HEK293 (cell line): ENCODE measurements around the gene DCLRE1C.

Source experiments
- CTCF ChIA-PET: fragments of 350-600 bp; formaldehyde crosslinking; extraction: SDS; loops from one replicate; lab custom pipeline; 2021; ENCODE audit warnings: antibody characterized with exemption; lab: Yijun Ruan, JAX
- POLR2A ChIA-PET: fragments of 300-600 bp; formaldehyde crosslinking; extraction: SDS; loops from one replicate; lab custom pipeline; 2020; ENCODE audit warnings: antibody characterized with exemption, inconsistent platforms; lab: Yijun Ruan, JAX
- H3K27ac ChIP-seq: fragments of 200-500 bp; sonication (Bioruptor generic); 2 replicates; pipeline ENCODE4 v1.5.1; 2014; ENCODE audit warnings: low read depth, low read length, control low read depth, inconsistent platforms; ENCODE audit errors: extremely low read depth
- H3K36me3 ChIP-seq, 2 experiments: fragments of 200-500 bp in 1 of 2; sonication (Bioruptor generic) in 1 of 2; 1 replicate in 1 of 2; 2 replicates in 1 of 2; pipeline ENCODE4 v1.5.1; 2014 to 2017; ENCODE audit warnings: inconsistent platforms in 2 of 2, low read length in 2 of 2; ENCODE audit not compliant: control insufficient read depth in 2 of 2, insufficient read depth in 1 of 2
- H3K4me1 ChIP-seq: fragments of 200-500 bp; sonication (Bioruptor generic); 2 replicates; pipeline ENCODE4 v1.5.1; 2014; ENCODE audit warnings: mild to moderate bottlenecking, low read length, inconsistent platforms; ENCODE audit not compliant: control insufficient read depth, insufficient read depth
- H3K4me3 ChIP-seq: 2 replicates; pipeline ENCODE4 v1.5.1; 2011; ENCODE audit warnings: low read depth, mild to moderate bottlenecking, control low read depth, low read length, moderate library complexity
- H3K9me3 ChIP-seq: fragments of 200-500 bp; sonication (Bioruptor generic); 2 replicates; pipeline ENCODE4 v1.5.1; 2014; ENCODE audit warnings: low read depth, low read length, inconsistent platforms; ENCODE audit not compliant: control insufficient read depth, insufficient read depth
- BCL11B ChIP-seq: fragments of 450-650 bp; formaldehyde crosslinking; IDR thresholded peaks from 2 replicates; pipeline ENCODE4 v1.5.1; 2016; ENCODE audit warnings: low read depth, missing biosample characterization, missing genetic modification characterization
- EGR2 ChIP-seq: fragments of 450-650 bp; formaldehyde crosslinking; IDR thresholded peaks from 2 replicates; pipeline ENCODE4 v1.5.1; 2016; ENCODE audit warnings: low read depth, missing biosample characterization, missing genetic modification characterization
- HOXA7 ChIP-seq: sonication (generic); formaldehyde crosslinking; IDR thresholded peaks from 2 replicates; pipeline ENCODE4 v1.8.1; 2022; ENCODE audit warnings: missing genetic modification reagents, borderline replicate concordance
- PBX3 ChIP-seq: sonication (generic); formaldehyde crosslinking; IDR thresholded peaks from 2 replicates; pipeline ENCODE4 v1.8.1; 2022; ENCODE audit warnings: mild to moderate bottlenecking, moderate library complexity, missing genetic modification reagents
- SETDB1 ChIP-seq: IDR thresholded peaks from one replicate; pipeline ENCODE4 v1.6.1; 2017; ENCODE audit warnings: mild to moderate bottlenecking, low read length, moderate library complexity, mixed read lengths; ENCODE audit not compliant: insufficient read length
- SP2 ChIP-seq: fragments of 450-650 bp; formaldehyde crosslinking; IDR thresholded peaks from 2 replicates; pipeline ENCODE4 v1.5.1; 2016; ENCODE audit warnings: missing biosample characterization, missing genetic modification characterization
- SP3 ChIP-seq: fragments of 450-650 bp; formaldehyde crosslinking; IDR thresholded peaks from 2 replicates; pipeline ENCODE4 v1.5.1; 2016; ENCODE audit warnings: missing biosample characterization, missing genetic modification characterization
- TRIM28 ChIP-seq: IDR thresholded peaks from 2 replicates; pipeline ENCODE4 v1.6.1; 2011; ENCODE audit warnings: low read length, control low read depth, borderline replicate concordance
- ZBTB44 ChIP-seq: fragments of 450-650 bp; IDR thresholded peaks from 2 replicates; pipeline ENCODE4 v1.5.1; 2018; ENCODE audit warnings: missing biosample characterization, mild to moderate bottlenecking, missing genetic modification characterization
- ZBTB7A ChIP-seq: fragments of 450-650 bp; formaldehyde crosslinking; IDR thresholded peaks from 2 replicates; pipeline ENCODE4 v1.5.1; 2016; ENCODE audit warnings: low read depth, missing biosample characterization, missing genetic modification characterization
- ZBTB8A ChIP-seq: fragments of 450-650 bp; formaldehyde crosslinking; IDR thresholded peaks from 2 replicates; pipeline ENCODE4 v1.5.1; 2016; ENCODE audit warnings: missing biosample characterization, missing genetic modification characterization
- ZFP69B ChIP-seq: fragments of 450-650 bp; formaldehyde crosslinking; IDR thresholded peaks from 2 replicates; pipeline ENCODE4 v1.5.1; 2016; ENCODE audit warnings: missing biosample characterization, missing genetic modification characterization
- ZNF112 ChIP-seq: fragments of 450-650 bp; formaldehyde crosslinking; IDR thresholded peaks from 2 replicates; pipeline ENCODE4 v1.5.0; 2017; ENCODE audit warnings: missing biosample characterization, missing genetic modification characterization
- ZNF121 ChIP-seq: fragments of 450-650 bp; formaldehyde crosslinking; IDR thresholded peaks from 2 replicates; pipeline ENCODE4 v1.5.1; 2016; ENCODE audit warnings: missing biosample characterization, missing genetic modification characterization
- ZNF138 ChIP-seq: fragments of 450-650 bp; formaldehyde crosslinking; IDR thresholded peaks from 2 replicates; pipeline ENCODE4 v1.5.1; 2016; ENCODE audit warnings: missing biosample characterization, missing genetic modification characterization, borderline replicate concordance
- ZNF148 ChIP-seq: fragments of 450-650 bp; formaldehyde crosslinking; IDR thresholded peaks from 2 replicates; pipeline ENCODE4 v1.5.0; 2017; ENCODE audit warnings: missing biosample characterization, missing genetic modification characterization, borderline replicate concordance
- ZNF174 ChIP-seq: fragments of 450-650 bp; formaldehyde crosslinking; IDR thresholded peaks from 2 replicates; pipeline ENCODE4 v1.5.0; 2017; ENCODE audit warnings: missing biosample characterization, mild to moderate bottlenecking, missing genetic modification characterization
- ZNF2 ChIP-seq: fragments of 450-650 bp; formaldehyde crosslinking; IDR thresholded peaks from 2 replicates; pipeline ENCODE4 v1.5.1; 2016; ENCODE audit warnings: missing biosample characterization, missing genetic modification characterization
- ZNF211 ChIP-seq: fragments of 450-650 bp; formaldehyde crosslinking; IDR thresholded peaks from 2 replicates; pipeline ENCODE4 v1.5.1; 2016; ENCODE audit warnings: low read depth, missing biosample characterization, missing genetic modification characterization
- ZNF24 ChIP-seq: fragments of 450-650 bp; formaldehyde crosslinking; IDR thresholded peaks from 2 replicates; pipeline ENCODE4 v1.5.1; 2016; ENCODE audit warnings: missing biosample characterization, missing genetic modification characterization
- ZNF248 ChIP-seq: fragments of 450-650 bp; formaldehyde crosslinking; IDR thresholded peaks from 2 replicates; pipeline ENCODE4 v1.5.1; 2017; ENCODE audit warnings: missing biosample characterization, missing genetic modification characterization
- ZNF423 ChIP-seq: fragments of 450-650 bp; formaldehyde crosslinking; IDR thresholded peaks from 2 replicates; pipeline ENCODE4 v1.5.1; 2016; ENCODE audit warnings: missing biosample characterization, missing genetic modification characterization
- ZNF48 ChIP-seq: fragments of 450-650 bp; formaldehyde crosslinking; IDR thresholded peaks from 2 replicates; pipeline ENCODE4 v1.5.1; 2016; ENCODE audit warnings: missing biosample characterization, missing genetic modification characterization
- ZNF510 ChIP-seq: fragments of 450-650 bp; formaldehyde crosslinking; IDR thresholded peaks from 2 replicates; pipeline ENCODE4 v1.5.1; 2018; ENCODE audit warnings: mild to moderate bottlenecking, missing genetic modification characterization, missing biosample characterization; ENCODE audit not compliant: insufficient replicate concordance
- ZNF585B ChIP-seq: fragments of 450-650 bp; formaldehyde crosslinking; IDR thresholded peaks from 2 replicates; pipeline ENCODE4 v1.5.1; 2016; ENCODE audit warnings: missing biosample characterization, missing genetic modification characterization
- ZNF610 ChIP-seq: fragments of 450-650 bp; formaldehyde crosslinking; IDR thresholded peaks from 2 replicates; pipeline ENCODE4 v1.5.1; 2016; ENCODE audit warnings: missing biosample characterization, missing genetic modification characterization, borderline replicate concordance
- ZNF654 ChIP-seq: fragments of 450-650 bp; formaldehyde crosslinking; IDR thresholded peaks from 2 replicates; pipeline ENCODE4 v1.5.1; 2016; ENCODE audit warnings: low read depth, missing biosample characterization, missing genetic modification characterization
- ZNF707 ChIP-seq: fragments of 450-650 bp; formaldehyde crosslinking; IDR thresholded peaks from 2 replicates; pipeline ENCODE4 v1.5.1; 2016; ENCODE audit warnings: missing biosample characterization, missing genetic modification characterization
- ZNF776 ChIP-seq: fragments of 450-650 bp; formaldehyde crosslinking; IDR thresholded peaks from 2 replicates; pipeline ENCODE4 v1.5.0; 2017; ENCODE audit warnings: missing biosample characterization, missing genetic modification characterization, borderline replicate concordance
- ZNF843 ChIP-seq: fragments of 450-650 bp; formaldehyde crosslinking; IDR thresholded peaks from 2 replicates; pipeline ENCODE4 v1.5.1; 2016; ENCODE audit warnings: missing biosample characterization, missing genetic modification characterization
- ZSCAN5A ChIP-seq: fragments of 450-650 bp; formaldehyde crosslinking; IDR thresholded peaks from 2 replicates; pipeline ENCODE4 v1.5.1; 2016; ENCODE audit warnings: missing biosample characterization, missing genetic modification characterization

Gene DCLRE1C

GRCh38 chr10:14911801-14912200, 42.1 kb downstream of the DCLRE1C start (continued):
- TF ChIP-seq ZBTB44 (tag by site-specific recombination): no peak
- TF ChIP-seq, all 188 proteins: peak for 0

- CTCF ChIA-PET: interaction anchor here (1.0 kb wide), 1 partner anchor 61 kb away, joined by 3 read pairs; no protein-coding TSS in a partner anchor
- Histone ChIP-seq H3K9me3 (no peaks in the 10 kb centered on the region), H3K4me3 (no peak overlapping the region), H3K36me3 (peaks cover 69 to 89% of the 10 kb centered on the region in 2 experiments), H3K27ac (no peak overlapping the region), H3K4me1 (no peaks in the 10 kb centered on the region)
- TF ChIP-seq EGR2 (tag by site-specific recombination) (no peak), ZNF48 (no peak), HOXA7 (CRISPR knock-in tag) (no peak), BCL11B (tag by site-specific recombination) (no peak), ZNF585B (tag by site-specific recombination) (no peak), ZNF112 (no peak), SP2 (tag by site-specific recombination) (no peak), ZNF707 (tag by site-specific recombination) (no peak), ZBTB7A (tag by site-specific recombination) (no peak), ZNF654 (tag by site-specific recombination) (no peak), ZBTB8A (no peak), TRIM28 (no peak), SP3 (tag by site-specific recombination) (no peak), ZFP69B (tag by site-specific recombination) (no peak), SETDB1 (no peak), ZNF148 (no peak), ZNF211 (tag by site-specific recombination) (no peak), ZNF776 (tag by site-specific recombination) (no peak)
- POLR2A ChIA-PET: no interaction called here
These were observed 42.9 kb downstream of the DCLRE1C start for GRCh38 chr10:14910953-14911352.

- H3K4me3 ChIP-seq: no peak overlapping the region
- H3K9me3 ChIP-seq: no peaks in the 10 kb centered on the region
- no peak overlapping the region for H3K27ac ChIP-seq
- no peaks in the 10 kb centered on the region for H3K4me1 ChIP-seq
- H3K36me3 ChIP-seq: peaks cover 80 to 96% of the 10 kb centered on the region in 2 experiments
- POLR2A ChIA-PET: no interaction called here
- CTCF ChIA-PET: interaction anchor here (1.1 kb wide), 1 partner anchor 62 kb away, joined by 4 read pairs; no protein-coding TSS in a partner anchor
- no peak for TF ChIP-seq ZNF2
- no peak for TF ChIP-seq ZNF610 (tag by site-specific recombination)
- no peak for TF ChIP-seq ZNF121
- TF ChIP-seq ZNF510 (tag by site-specific recombination): no peak
- no peak for TF ChIP-seq ZSCAN5A (tag by site-specific recombination)
- TF ChIP-seq ZNF843 (tag by site-specific recombination): no peak
- no peak for TF ChIP-seq ZNF174 (tag by site-specific recombination)
- no peak for TF ChIP-seq ZNF248 (tag by site-specific recombination)
- TF ChIP-seq BCL11B (tag by site-specific recombination): no peak
- no peak for TF ChIP-seq ZNF423 (tag by site-specific recombination)
- no peak for TF ChIP-seq ZNF24 (tag by site-specific recombination)
- TF ChIP-seq ZNF138: no peak
- no peak for TF ChIP-seq PBX3 (CRISPR knock-in tag)
These were observed 44.8 kb downstream of the DCLRE1C start for GRCh38 chr10:14909101-14909500.
